ENCODE data around the gene CYP1B1.
"Not testable (repeated sequence)": the region's sequence is repeated elsewhere in the genome, so short reads cannot be mapped to it uniquely, and the experiment has no call there.

CYP1B1 gene

GRCh38 chr2:38097988-38098385 is 22.0 kb upstream of the CYP1B1 start:
- Histone ChIP-seq H3K9me3 (ENCODE audit: control insufficient read depth, insufficient read depth, low read length) (no peaks in the 10 kb centered on the region), H3K4me1 (ENCODE audit: control insufficient read depth, insufficient read depth, low read length) (peaks cover 71% of the 10 kb centered on the region), H3K9ac (ENCODE audit: low read depth, low read length) (no peak overlapping the region), H3K27me3 (ENCODE audit: control insufficient read depth, insufficient read depth, low read length) (peaks cover 53% of the 10 kb centered on the region), H3K36me3 (ENCODE audit: control insufficient read depth, insufficient read depth, low read length) (no peaks in the 10 kb centered on the region), H3K27ac (ENCODE audit: low read depth, low read length) (peak overlapping the region; percentile 34), H3K4me3 (ENCODE audit: low read depth, low read length) (peak overlapping the region; percentile 28)

- H3K27me3 ChIP-seq (ENCODE audit: control insufficient read depth, insufficient read depth, low read length): peaks cover 59% of the 10 kb centered on the region
- H3K4me3 ChIP-seq (ENCODE audit: low read depth, low read length): peak overlapping the region; percentile 28; the same call in 1 of the 2 replicates
- no peaks in the 10 kb centered on the region for H3K9me3 ChIP-seq (ENCODE audit: control insufficient read depth, insufficient read depth, low read length)
- peaks cover 75% of the 10 kb centered on the region for H3K4me1 ChIP-seq (ENCODE audit: control insufficient read depth, insufficient read depth, low read length)
- no peak overlapping the region for H3K9ac ChIP-seq (ENCODE audit: low read depth, low read length)
- H3K27ac ChIP-seq (ENCODE audit: low read depth, low read length): peak overlapping the region; percentile 30
- no peaks in the 10 kb centered on the region for H3K36me3 ChIP-seq (ENCODE audit: control insufficient read depth, insufficient read depth, low read length)
Measured at GRCh38 chr2:38097258-38097987, 21.5 kb upstream of the CYP1B1 start.

GRCh38 chr2:38095996-38096861 is 20.3 kb upstream of the CYP1B1 start:
- Histone ChIP-seq H3K36me3 (ENCODE audit: control insufficient read depth, insufficient read depth, low read length) (no peaks in the 10 kb centered on the region), H3K4me1 (ENCODE audit: control insufficient read depth, insufficient read depth, low read length) (peaks cover 80% of the 10 kb centered on the region), H3K9me3 (ENCODE audit: control insufficient read depth, insufficient read depth, low read length) (no peaks in the 10 kb centered on the region), H3K27ac (ENCODE audit: low read depth, low read length) (peak overlapping the region; percentile 81), H3K9ac (ENCODE audit: low read depth, low read length) (no peak overlapping the region), H3K4me3 (ENCODE audit: low read depth, low read length) (no peak overlapping the region), H3K27me3 (ENCODE audit: control insufficient read depth, insufficient read depth, low read length) (peaks cover 68% of the 10 kb centered on the region)

GRCh38 chr2:38095079-38095995 is 19.4 kb upstream of the CYP1B1 start:
- peak overlapping the region; percentile 11 for H3K27ac ChIP-seq (ENCODE audit: low read depth, low read length)
- peaks cover 64% of the 10 kb centered on the region for H3K27me3 ChIP-seq (ENCODE audit: control insufficient read depth, insufficient read depth, low read length)
- H3K4me1 ChIP-seq (ENCODE audit: control insufficient read depth, insufficient read depth, low read length): peaks cover 72% of the 10 kb centered on the region
- no peaks in the 10 kb centered on the region for H3K36me3 ChIP-seq (ENCODE audit: control insufficient read depth, insufficient read depth, low read length)
- H3K9me3 ChIP-seq (ENCODE audit: control insufficient read depth, insufficient read depth, low read length): no peaks in the 10 kb centered on the region
- no peak overlapping the region for H3K4me3 ChIP-seq (ENCODE audit: low read depth, low read length)
- H3K9ac ChIP-seq (ENCODE audit: low read depth, low read length): no peak overlapping the region

- no peak overlapping the region for H3K4me3 ChIP-seq (ENCODE audit: low read depth, low read length)
- H3K36me3 ChIP-seq (ENCODE audit: control insufficient read depth, insufficient read depth, low read length): no peaks in the 10 kb centered on the region
- no peak overlapping the region for H3K9ac ChIP-seq (ENCODE audit: low read depth, low read length)
- H3K27me3 ChIP-seq (ENCODE audit: control insufficient read depth, insufficient read depth, low read length): peaks cover 53% of the 10 kb centered on the region
- no peak overlapping the region for H3K27ac ChIP-seq (ENCODE audit: low read depth, low read length)
- H3K9me3 ChIP-seq (ENCODE audit: control insufficient read depth, insufficient read depth, low read length): no peaks in the 10 kb centered on the region
- peaks cover 55% of the 10 kb centered on the region for H3K4me1 ChIP-seq (ENCODE audit: control insufficient read depth, insufficient read depth, low read length)
Measured at GRCh38 chr2:38093527-38094165, 17.7 kb upstream of the CYP1B1 start.

GRCh38 chr2:38092196-38092902 is 16.4 kb upstream of the CYP1B1 start:
- Histone ChIP-seq H3K4me1 (ENCODE audit: control insufficient read depth, insufficient read depth, low read length) (peaks cover 44% of the 10 kb centered on the region), H3K27ac (ENCODE audit: low read depth, low read length) (peak overlapping the region; percentile 8), H3K4me3 (ENCODE audit: low read depth, low read length) (no peak overlapping the region)

GRCh38 chr2:38091760-38092159 is 15.8 kb upstream of the CYP1B1 start:
- Histone ChIP-seq H3K27ac (ENCODE audit: low read depth, low read length) (no peak overlapping the region), H3K4me3 (ENCODE audit: low read depth, low read length) (no peak overlapping the region), H3K27me3 (ENCODE audit: control insufficient read depth, insufficient read depth, low read length) (peaks cover 41% of the 10 kb centered on the region), H3K9me3 (ENCODE audit: control insufficient read depth, insufficient read depth, low read length) (no peaks in the 10 kb centered on the region), H3K9ac (ENCODE audit: low read depth, low read length) (no peak overlapping the region), H3K4me1 (ENCODE audit: control insufficient read depth, insufficient read depth, low read length) (peaks cover 44% of the 10 kb centered on the region), H3K36me3 (ENCODE audit: control insufficient read depth, insufficient read depth, low read length) (no peaks in the 10 kb centered on the region)

More at GRCh38 chr2:38092196-38092902, 16.4 kb upstream of the CYP1B1 start:
- H3K9me3 ChIP-seq (ENCODE audit: control insufficient read depth, insufficient read depth, low read length): no peaks in the 10 kb centered on the region
- no peak overlapping the region for H3K9ac ChIP-seq (ENCODE audit: low read depth, low read length)
- H3K27me3 ChIP-seq (ENCODE audit: control insufficient read depth, insufficient read depth, low read length): peaks cover 41% of the 10 kb centered on the region
- no peaks in the 10 kb centered on the region for H3K36me3 ChIP-seq (ENCODE audit: control insufficient read depth, insufficient read depth, low read length)

GRCh38 chr2:38090928-38091327 is 15.0 kb upstream of the CYP1B1 start:
- H3K4me1 ChIP-seq (ENCODE audit: control insufficient read depth, insufficient read depth, low read length): peaks cover 42% of the 10 kb centered on the region
- H3K27me3 ChIP-seq (ENCODE audit: control insufficient read depth, insufficient read depth, low read length): peaks cover 37% of the 10 kb centered on the region
- no peak overlapping the region for H3K27ac ChIP-seq (ENCODE audit: low read depth, low read length)
- H3K9me3 ChIP-seq (ENCODE audit: control insufficient read depth, insufficient read depth, low read length): no peaks in the 10 kb centered on the region
- no peaks in the 10 kb centered on the region for H3K36me3 ChIP-seq (ENCODE audit: control insufficient read depth, insufficient read depth, low read length)
- H3K4me3 ChIP-seq (ENCODE audit: low read depth, low read length): no peak overlapping the region
- H3K9ac ChIP-seq (ENCODE audit: low read depth, low read length): no peak overlapping the region

GRCh38 chr2:38090212-38090611 is 14.3 kb upstream of the CYP1B1 start:
- not testable (repeated sequence) for H3K9me3 ChIP-seq (ENCODE audit: control insufficient read depth, insufficient read depth, low read length); H3K36me3 ChIP-seq (ENCODE audit: control insufficient read depth, insufficient read depth, low read length); H3K27ac ChIP-seq (ENCODE audit: low read depth, low read length); H3K9ac ChIP-seq (ENCODE audit: low read depth, low read length); H3K4me3 ChIP-seq (ENCODE audit: low read depth, low read length)
- peaks cover 30% of the 10 kb centered on the region for H3K27me3 ChIP-seq (ENCODE audit: control insufficient read depth, insufficient read depth, low read length)
- peaks cover 34% of the 10 kb centered on the region for H3K4me1 ChIP-seq (ENCODE audit: control insufficient read depth, insufficient read depth, low read length)
